ENCODE results near the gene COMMD1.
"Not testable (repeated sequence)": the region's sequence is repeated elsewhere in the genome, so short reads cannot be mapped to it uniquely, and the experiment has no call there.

Gene COMMD1

GRCh38 chr2:62036761-62037250 is 131.3 kb downstream of the COMMD1 start:
- DNase-seq: no peak

- peak; percentile 84 for DNase-seq
Observed at GRCh38 chr2:62038975-62039771, 133.7 kb downstream of the COMMD1 start.

- no peak for DNase-seq
Observed at GRCh38 chr2:62040926-62041325, 135.5 kb downstream of the COMMD1 start.

GRCh38 chr2:62041701-62042385 is 136.4 kb downstream of the COMMD1 start:
- not testable (repeated sequence) for DNase-seq

- DNase-seq: no peak
Observed at GRCh38 chr2:62042400-62042799, 136.9 kb downstream of the COMMD1 start.

- DNase-seq: no peak
Observed at GRCh38 chr2:62042944-62043343, 137.5 kb downstream of the COMMD1 start.

GRCh38 chr2:62045017-62045543 is 139.6 kb downstream of the COMMD1 start:
- DNase-seq: no peak

GRCh38 chr2:62046141-62046540 is 140.7 kb downstream of the COMMD1 start:
- no peak for DNase-seq

GRCh38 chr2:62050456-62051045 is 145.1 kb downstream of the COMMD1 start:
- no peak for DNase-seq

- DNase-seq: peak; percentile 8
Observed at GRCh38 chr2:62054029-62054791, 148.7 kb downstream of the COMMD1 start.

GRCh38 chr2:62054916-62055450 is 149.5 kb downstream of the COMMD1 start:
- DNase-seq: peak; percentile 41

- DNase-seq: peak; percentile 28
Observed at GRCh38 chr2:62055724-62056336, 150.4 kb downstream of the COMMD1 start.

- DNase-seq: no peak
Observed at GRCh38 chr2:62056341-62056740, 150.9 kb downstream of the COMMD1 start.

- no peak for DNase-seq
Observed at GRCh38 chr2:62065243-62065642, 159.8 kb downstream of the COMMD1 start.

- no peak for DNase-seq
Observed at GRCh38 chr2:62071126-62071598, 165.7 kb downstream of the COMMD1 start.

GRCh38 chr2:62071760-62072680 is 166.5 kb downstream of the COMMD1 start:
- no peak for DNase-seq

- no peak for DNase-seq
Observed at GRCh38 chr2:62074233-62074632, 168.8 kb downstream of the COMMD1 start.

GRCh38 chr2:62076980-62077638 is 171.6 kb downstream of the COMMD1 start:
- DNase-seq: no peak

GRCh38 chr2:62084801-62085200 is 179.3 kb downstream of the COMMD1 start:
- no peak for DNase-seq

- DNase-seq: no peak
Observed at GRCh38 chr2:62089658-62090057, 184.2 kb downstream of the COMMD1 start.
